Natural killer cell (primary cell): ENCODE measurements around the gene LRRC53. TPM values are rescaled to one million over a fixed set of nuclear protein-coding genes. Genes with fewer than 3 reads are reported as not detected.

ENCODE experiments used
- ATAC-seq, 3 donors: fragments of 150-1000 bp in 2 of 3; fragments of 200-7000 bp in 1 of 3; cut with Tn5 transposase; 1 replicate in 1 of 3; 2 replicates in 2 of 3; pipeline ENCODE4 v1.10.0; 2021; ENCODE audit warnings: mild to moderate bottlenecking in 2 of 3, moderate library complexity in 2 of 3
- DNase-seq, 2 donors: peaks; one replicate each; pipeline versions ENCODE4 v3.0.0 to v3.0.0-alpha.2; 2013 to 2021; ENCODE audit warnings: mixed read lengths in 1 of 2
- H3K27ac ChIP-seq: one replicate; pipeline ENCODE4 v1.5.1; 2013; ENCODE audit warnings: mild to moderate bottlenecking, low read length
- H3K27me3 ChIP-seq: one replicate; pipeline ENCODE4 v1.6.1; 2013; ENCODE audit warnings: low read length; ENCODE audit not compliant: control insufficient read depth, insufficient read depth
- H3K36me3 ChIP-seq: one replicate; pipeline ENCODE4 v1.6.1; 2013; ENCODE audit warnings: low read length; ENCODE audit not compliant: control insufficient read depth, insufficient read depth
- H3K4me1 ChIP-seq: one replicate; pipeline ENCODE4 v1.6.1; 2013; ENCODE audit warnings: low read length; ENCODE audit not compliant: control insufficient read depth, insufficient read depth
- H3K4me3 ChIP-seq: one replicate; pipeline ENCODE4 v1.5.1; 2013; ENCODE audit warnings: low read length
- H3K9me3 ChIP-seq: one replicate; pipeline ENCODE4 v1.6.1; 2013; ENCODE audit warnings: low read length; ENCODE audit not compliant: control insufficient read depth, insufficient read depth
- H3K27ac Mint-ChIP-seq, 2 donors: one replicate each; pipeline ENCODE4 v1.8.0; 2022; ENCODE audit warnings: mild to moderate bottlenecking in 2 of 2, mixed read lengths in 2 of 2, moderate library complexity in 1 of 2
- H3K27me3 Mint-ChIP-seq, 2 donors: one replicate each; pipeline ENCODE4 v1.8.0; 2022; ENCODE audit warnings: low read depth in 2 of 2, mixed read lengths in 2 of 2
- H3K36me3 Mint-ChIP-seq: one replicate; pipeline ENCODE4 v1.8.0; 2022; ENCODE audit warnings: mixed read lengths
- H3K4me1 Mint-ChIP-seq, 2 donors: one replicate each; pipeline ENCODE4 v1.8.0; 2022; ENCODE audit warnings: mixed read lengths in 2 of 2
- H3K4me3 Mint-ChIP-seq: one replicate; pipeline ENCODE4 v1.8.0; 2022; ENCODE audit warnings: mild to moderate bottlenecking, moderate library complexity, mixed read lengths
- H3K9me3 Mint-ChIP-seq, 2 donors: one replicate each; pipeline ENCODE4 v1.8.0; 2022; ENCODE audit warnings: mixed read lengths in 2 of 2
- CTCF ChIP-seq: fragments of 200-600 bp; IDR thresholded peaks from one replicate; pipeline ENCODE4 v1.8.0; 2022; ENCODE audit warnings: antibody characterized with exemption
- WGBS: methylation state at CpG from one replicate; pipeline ENCODE4 v1.1.7; 2013; ENCODE audit warnings: missing lambda C conversion rate; ENCODE audit not compliant: insufficient coverage; 5-methylcytosine and 5-hydroxymethylcytosine counted together
- intact Hi-C: fragments of 100-400 bp; cut with micrococcal nuclease; formaldehyde crosslinking; loops from one replicate; pipeline ENCODE4 v1.14.2; 2022
- total RNA-seq, 4 donors: library from RNA; stranded (reverse); fragments of 120-200 nt in 1 of 4; gene quantifications; one replicate each; pipeline versions ENCODE4 v1.2.3 to v1.2.4, GENCODE V29; 2013 to 2022

The LRRC53 gene
- total RNA-seq, 3 donors from 2014 or later (not counting 1 experiment from before 2014, with no cell fraction given), result not detected

- H3K27ac Mint-ChIP-seq, result no peak overlapping the region
- no peaks in the 10 kb centered on the region for H3K4me1 ChIP-seq
- no peaks in the 10 kb centered on the region for H3K36me3 Mint-ChIP-seq
- no peaks in the 10 kb centered on the region for H3K9me3 Mint-ChIP-seq
- TF ChIP-seq CTCF, result no peak
- H3K27me3 Mint-ChIP-seq, result no peaks in the 10 kb centered on the region
- no peaks in the 10 kb centered on the region for H3K9me3 ChIP-seq
- no peaks in the 10 kb centered on the region for H3K4me1 Mint-ChIP-seq
- intact Hi-C loops, result no loop called here
- no peaks in the 10 kb centered on the region for H3K36me3 ChIP-seq
- DNase-seq (no peak), ATAC-seq (no peak)
- 50% methylated on average over 1 of the region's 1 CpG for WGBS
- H3K4me3 ChIP-seq, result no peak overlapping the region
- no peak overlapping the region for H3K27ac ChIP-seq
- no peak overlapping the region for H3K4me3 Mint-ChIP-seq
- no peaks in the 10 kb centered on the region for H3K27me3 ChIP-seq
These were observed 26.4 kb downstream of the LRRC53 start for GRCh38 chr1:74486036-74486435.

DNA sequence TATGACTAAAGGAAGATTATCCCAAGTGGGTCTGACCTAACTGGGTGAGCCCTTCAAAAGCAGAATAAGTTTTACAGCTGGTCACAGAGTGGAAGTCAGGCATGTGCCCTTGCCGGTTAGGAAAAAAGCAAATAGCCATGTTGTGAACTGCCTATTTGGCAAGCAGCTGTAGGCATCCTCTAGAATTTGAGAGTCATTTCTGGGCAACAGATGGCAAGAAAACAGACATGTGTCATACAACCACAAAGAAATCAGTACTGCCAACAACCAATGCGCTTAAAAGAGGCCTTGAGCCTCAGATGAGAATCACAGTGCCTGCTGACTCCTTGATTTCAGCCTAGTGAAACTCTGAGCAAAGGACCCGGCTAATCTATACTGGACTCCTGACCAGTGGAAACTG is 26.8 kb downstream of the LRRC53 start:
- intact Hi-C loops, result no loop called here
- no peaks in the 10 kb centered on the region for H3K36me3 Mint-ChIP-seq
- H3K4me3 Mint-ChIP-seq, result no peak overlapping the region
- no peaks in the 10 kb centered on the region for H3K4me1 Mint-ChIP-seq
- DNase-seq (no peak), ATAC-seq (no peak)
- Histone ChIP-seq H3K4me1 (no peaks in the 10 kb centered on the region), H3K9me3 (no peaks in the 10 kb centered on the region), H3K36me3 (no peaks in the 10 kb centered on the region), H3K27me3 (no peaks in the 10 kb centered on the region), H3K27ac (no peak overlapping the region), H3K4me3 (no peak overlapping the region)
- WGBS, result 89% methylated on average over 3 of the region's 3 CpGs
- H3K27me3 Mint-ChIP-seq, result no peaks in the 10 kb centered on the region
- no peak overlapping the region for H3K27ac Mint-ChIP-seq
- no peak for TF ChIP-seq CTCF
- H3K9me3 Mint-ChIP-seq, result no peaks in the 10 kb centered on the region

DNA sequence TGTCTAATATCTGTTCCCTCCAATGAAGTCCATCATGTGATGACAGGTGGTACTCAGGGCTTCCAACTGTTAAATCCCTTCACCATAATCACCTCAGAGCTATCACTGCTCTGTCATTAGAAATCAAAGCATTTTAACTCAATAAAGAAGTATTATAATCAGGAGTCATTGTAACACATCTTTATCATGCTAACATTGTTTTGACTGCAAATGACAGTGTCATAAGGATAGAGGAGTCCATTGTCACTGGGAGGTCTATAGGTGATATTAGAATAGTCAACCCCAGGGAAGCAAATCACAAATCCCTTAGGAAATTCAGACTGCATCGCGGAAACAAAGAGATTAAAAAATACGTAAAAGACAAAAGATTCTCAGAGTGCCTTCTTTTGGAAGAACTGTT is 30.8 kb downstream of the LRRC53 start:
- Mint-ChIP-seq H3K4me3 (no peak overlapping the region), H3K27me3 (no peaks in the 10 kb centered on the region), H3K27ac (no peak overlapping the region), H3K9me3 (no peaks in the 10 kb centered on the region), H3K36me3 (no peaks in the 10 kb centered on the region), H3K4me1 (no peaks in the 10 kb centered on the region)
- WGBS, result 79% methylated on average over 3 of the region's 3 CpGs
- intact Hi-C loops, result no loop called here
- H3K9me3 ChIP-seq, result no peaks in the 10 kb centered on the region
- H3K4me1 ChIP-seq, result no peaks in the 10 kb centered on the region
- DNase-seq, result no peak
- H3K36me3 ChIP-seq, result no peaks in the 10 kb centered on the region
- H3K27me3 ChIP-seq, result no peaks in the 10 kb centered on the region
- no peak overlapping the region for H3K4me3 ChIP-seq
- H3K27ac ChIP-seq, result no peak overlapping the region
- no peak for TF ChIP-seq CTCF
- no peak for ATAC-seq

GRCh38 chr1:74480068-74480467 is 32.3 kb downstream of the LRRC53 start:
- Histone ChIP-seq H3K27ac (no peak overlapping the region), H3K4me3 (no peak overlapping the region), H3K27me3 (no peaks in the 10 kb centered on the region), H3K36me3 (no peaks in the 10 kb centered on the region), H3K9me3 (no peaks in the 10 kb centered on the region), H3K4me1 (no peaks in the 10 kb centered on the region)
- Mint-ChIP-seq H3K4me1 (no peaks in the 10 kb centered on the region), H3K36me3 (no peaks in the 10 kb centered on the region), H3K27me3 (no peaks in the 10 kb centered on the region), H3K27ac (no peak overlapping the region), H3K4me3 (no peak overlapping the region), H3K9me3 (no peaks in the 10 kb centered on the region)
- ATAC-seq (no peak), DNase-seq (no peak)
- WGBS, result 87% methylated on average over 6 of the region's 6 CpGs
- intact Hi-C loops, result no loop called here
- TF ChIP-seq CTCF, result no peak
